PC-9 (cell line): ENCODE results near the gene HOATZ. TPM values are rescaled to one million over a fixed set of nuclear protein-coding genes. Genes with fewer than 3 reads are reported as not detected.

Experiments
- BruUV-seq: library from RNA; stranded (reverse); fragments of 400-500 nt; replicated peaks from 2 replicates; lab custom pipeline; 2021; lab: Mats Ljungman, UMichigan
- CTCF ChIA-PET: fragments of 300-600 bp; sonication (Branson Sonifier 250); formaldehyde crosslinking; loops from one replicate; lab custom pipeline; 2022; ENCODE audit warnings: antibody characterized with exemption; lab: Charles Lee
- POLR2A ChIA-PET: fragments of 300-600 bp; sonication (Branson Sonifier 250); formaldehyde crosslinking; loops from one replicate; lab custom pipeline; 2022; ENCODE audit warnings: antibody characterized with exemption; ENCODE audit not compliant: unreplicated experiment; lab: Charles Lee
- DNase-seq, 2 experiments: peaks; one replicate each; pipeline versions ENCODE4 v3.0.0 to v3.0.0-alpha.2; 2015 to 2022; ENCODE audit warnings: mixed read lengths in 1 of 2
- H2AFZ ChIP-seq: fragments of 200-600 bp; sonication (generic); 2 replicates; pipeline ENCODE4 v1.8.1; 2017; ENCODE audit warnings: antibody characterized with exemption
- H3F3A ChIP-seq: fragments of 200-600 bp; sonication (generic); 2 replicates; pipeline ENCODE4 v1.8.1; 2017; ENCODE audit warnings: antibody characterized with exemption, mild to moderate bottlenecking, low read depth; ENCODE audit not compliant: insufficient read depth
- H3K27ac ChIP-seq: fragments of 200-600 bp; sonication (generic); 2 replicates; pipeline ENCODE4 v1.6.1; 2016; ENCODE audit warnings: mixed run types
- H3K27me3 ChIP-seq: fragments of 200-600 bp; sonication (generic); 2 replicates; pipeline ENCODE4 v1.6.1; 2016; ENCODE audit warnings: low read depth, mixed run types; ENCODE audit not compliant: insufficient read depth
- H3K36me3 ChIP-seq: fragments of 200-600 bp; sonication (generic); 2 replicates; pipeline ENCODE4 v1.6.1; 2016; ENCODE audit warnings: low read depth, mixed run types
- H3K4me1 ChIP-seq: fragments of 200-600 bp; sonication (generic); replicated peaks from 2 replicates; pipeline ENCODE4 v1.6.1; 2016; ENCODE audit warnings: mixed run types; ENCODE audit not compliant: insufficient read depth
- H3K4me2 ChIP-seq: fragments of 200-600 bp; sonication (generic); 2 replicates; pipeline ENCODE4 v1.6.1; 2017; ENCODE audit warnings: mixed run types
- H3K4me3 ChIP-seq: fragments of 200-600 bp; sonication (generic); 2 replicates; pipeline ENCODE4 v1.6.1; 2016; ENCODE audit warnings: mixed run types
- H3K79me2 ChIP-seq: fragments of 200-600 bp; sonication (generic); 2 replicates; pipeline ENCODE4 v1.6.1; 2017; ENCODE audit warnings: low read depth, mixed run types
- H3K9me2 ChIP-seq: fragments of 200-600 bp; sonication (generic); 2 replicates; pipeline ENCODE4 v1.8.1; 2017; ENCODE audit warnings: mild to moderate bottlenecking; ENCODE audit not compliant: insufficient read depth
- H3K9me3 ChIP-seq: fragments of 200-600 bp; sonication (generic); 2 replicates; pipeline ENCODE4 v1.8.1; 2016; ENCODE audit warnings: low read depth; ENCODE audit not compliant: insufficient read depth
- H4K20me1 ChIP-seq: fragments of 200-600 bp; sonication (generic); 2 replicates; pipeline ENCODE4 v1.8.1; 2017; ENCODE audit not compliant: insufficient read depth
- CTCF ChIP-seq: fragments of 200-600 bp; sonication (generic); conservative IDR thresholded peaks from 2 replicates; pipeline ENCODE4 v1.6.1; 2017; ENCODE audit warnings: mixed run types, antibody characterized with exemption, mild to moderate bottlenecking, moderate library complexity
- EZH2 ChIP-seq: fragments of 200-600 bp; sonication (generic); IDR thresholded peaks from 2 replicates; pipeline ENCODE4 v1.8.0; 2017; ENCODE audit warnings: antibody characterized with exemption, low read depth
- intact Hi-C: fragments of 100-400 bp; cut with micrococcal nuclease; formaldehyde crosslinking; loops from one replicate; pipeline ENCODE4 v1.10.0; 2022; ENCODE audit not compliant: unreplicated experiment
- total RNA-seq: library from RNA; stranded (reverse); gene quantifications from 2 replicates; pipeline ENCODE4 v1.2.3, GENCODE V29; 2021

HOATZ gene
- total RNA-seq, 1 experiment from 2014 or later: not detected

DNA sequence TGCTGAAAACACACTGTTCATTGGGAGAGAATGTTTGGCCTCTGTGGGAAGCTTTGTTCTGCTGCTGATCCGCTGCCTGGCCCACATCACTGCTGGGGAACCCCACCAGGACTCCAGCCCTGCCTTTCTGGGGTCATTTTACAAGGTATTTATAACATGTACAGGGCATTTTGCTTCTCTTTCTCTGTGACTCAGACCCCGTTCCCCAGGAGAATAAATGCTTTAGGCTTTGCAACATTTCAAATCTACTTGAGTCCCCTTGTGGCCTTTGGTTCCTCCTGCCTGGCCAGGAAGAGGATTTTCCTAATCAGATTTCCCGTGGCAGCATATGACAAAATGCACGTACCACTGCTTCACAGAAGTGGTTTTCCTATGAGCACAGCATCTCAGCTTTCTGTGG is 45.4 kb upstream of the HOATZ start:
- POLR2A ChIA-PET: no interaction called here
- intact Hi-C loops: no loop called here

GRCh38 chr11:111472228-111472627 is 42.4 kb upstream of the HOATZ start:
- no peaks in the 10 kb centered on the region for H3K9me2 ChIP-seq
- peaks cover 7% of the 10 kb centered on the region; the same call in 1 of the 2 replicates for H3K4me1 ChIP-seq
- H3K27ac ChIP-seq: no peak overlapping the region
- no peak overlapping the region for H3K4me2 ChIP-seq
- TF ChIP-seq EZH2: no peak
- no peak for TF ChIP-seq CTCF
- no peaks in the 10 kb centered on the region for H4K20me1 ChIP-seq
- peak in 1 of 2 experiments; percentile 58 for DNase-seq
- no TSS peak for BruUV-seq
- H3K36me3 ChIP-seq: no peaks in the 10 kb centered on the region
- H3K79me2 ChIP-seq: no peaks in the 10 kb centered on the region
- ChIA-PET POLR2A (no interaction called here), CTCF (interaction anchor here (0.8 kb wide), 1 partner anchor 42 kb away, joined by 12 read pairs; no protein-coding TSS in a partner anchor)
- no peak overlapping the region for H2AFZ ChIP-seq
- H3K4me3 ChIP-seq: no peak overlapping the region
- H3F3A ChIP-seq: no peaks in the 10 kb centered on the region
- H3K27me3 ChIP-seq: no peaks in the 10 kb centered on the region
- H3K9me3 ChIP-seq: peaks cover 6% of the 10 kb centered on the region; the same call in 1 of the 2 replicates
- intact Hi-C loops: no loop called here

More for the DNA sequence above, 45.4 kb upstream of the HOATZ start:
- H3K4me3 ChIP-seq: no peak overlapping the region
- no peaks in the 10 kb centered on the region for H3F3A ChIP-seq
- CTCF ChIA-PET: no interaction called here
- no peaks in the 10 kb centered on the region for H4K20me1 ChIP-seq
- no peaks in the 10 kb centered on the region for H3K79me2 ChIP-seq
- 0 out of 2 replicates have a peak, but pooled peaks cover 4% of the 10 kb centered on the region for H3K9me3 ChIP-seq
- no peaks in the 10 kb centered on the region for H3K9me2 ChIP-seq
- no peak overlapping the region for H3K4me2 ChIP-seq
- H3K4me1 ChIP-seq: peaks cover 12% of the 10 kb centered on the region; the same call in 1 of the 2 replicates
- H3K36me3 ChIP-seq: no peaks in the 10 kb centered on the region
- no peak overlapping the region for H3K27ac ChIP-seq
- H2AFZ ChIP-seq: no peak overlapping the region
- DNase-seq: no peak
- BruUV-seq: no TSS peak
- H3K27me3 ChIP-seq: no peaks in the 10 kb centered on the region
- TF ChIP-seq EZH2 (no peak), CTCF (no peak)

DNA sequence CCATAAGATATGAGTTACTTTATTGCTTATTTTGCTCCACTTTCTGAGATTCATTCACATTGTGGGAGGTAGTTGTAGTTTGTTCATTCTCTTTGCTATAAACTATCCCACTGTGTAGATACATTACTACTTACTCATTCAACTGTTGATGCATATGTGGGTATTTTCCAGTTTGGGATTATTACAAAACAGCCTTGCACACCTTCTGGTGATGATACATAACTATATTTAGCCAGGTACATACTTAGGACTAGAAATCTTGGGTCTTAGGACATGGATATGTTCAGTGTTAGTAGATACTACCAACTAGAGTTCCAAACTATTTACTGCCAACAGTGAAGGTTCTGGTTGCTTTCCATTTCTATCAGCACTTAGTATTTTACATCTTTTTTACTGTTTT is 40.1 kb upstream of the HOATZ start:
- BruUV-seq: no TSS peak
- Histone ChIP-seq H4K20me1 (no peaks in the 10 kb centered on the region), H2AFZ (no peak overlapping the region), H3K36me3 (no peaks in the 10 kb centered on the region), H3K4me1 (peaks cover 7% of the 10 kb centered on the region; the same call in 1 of the 2 replicates), H3K4me3 (no peak overlapping the region), H3K9me3 (peaks cover 6% of the 10 kb centered on the region; the same call in 1 of the 2 replicates), H3K4me2 (no peak overlapping the region), H3K27me3 (no peaks in the 10 kb centered on the region), H3K79me2 (no peaks in the 10 kb centered on the region), H3K9me2 (no peaks in the 10 kb centered on the region), H3K27ac (no peak overlapping the region), H3F3A (no peaks in the 10 kb centered on the region)
- TF ChIP-seq CTCF: no peak
- no peak for TF ChIP-seq EZH2
- intact Hi-C loops: no loop called here
- ChIA-PET POLR2A (no interaction called here), CTCF (no interaction called here)
- no peak for DNase-seq
